Amniotic stem cell (primary cell): ENCODE measurements around the gene ACVR1.

Source experiments
- DNase-seq: peaks from one replicate; lab custom pipeline; 2025; lab: John Stamatoyannopoulos, UW

Gene ACVR1

GRCh38 chr2:157792335-157793052 is 83.6 kb downstream of the ACVR1 start:
- DNase-seq = peak; percentile 55

DNA sequence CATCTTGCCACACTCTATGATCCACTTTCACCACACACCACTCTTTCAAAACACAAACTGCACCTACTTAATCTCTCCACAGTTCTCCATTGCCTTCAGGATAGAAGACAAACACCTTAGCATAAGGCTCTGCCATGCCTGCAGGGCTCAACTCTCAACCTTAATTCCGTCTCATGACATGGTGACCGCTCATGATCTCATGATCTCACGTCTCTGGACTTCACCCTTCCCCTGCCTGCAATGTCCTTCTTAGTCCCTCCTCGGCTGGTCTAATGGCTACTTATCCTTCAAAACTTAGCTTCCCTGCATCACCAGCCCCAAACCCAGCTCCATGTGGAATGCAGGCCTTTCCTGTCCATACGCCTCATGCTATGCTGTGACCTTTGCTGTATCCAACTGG is 85.3 kb downstream of the ACVR1 start:
- DNase-seq = no peak

DNA sequence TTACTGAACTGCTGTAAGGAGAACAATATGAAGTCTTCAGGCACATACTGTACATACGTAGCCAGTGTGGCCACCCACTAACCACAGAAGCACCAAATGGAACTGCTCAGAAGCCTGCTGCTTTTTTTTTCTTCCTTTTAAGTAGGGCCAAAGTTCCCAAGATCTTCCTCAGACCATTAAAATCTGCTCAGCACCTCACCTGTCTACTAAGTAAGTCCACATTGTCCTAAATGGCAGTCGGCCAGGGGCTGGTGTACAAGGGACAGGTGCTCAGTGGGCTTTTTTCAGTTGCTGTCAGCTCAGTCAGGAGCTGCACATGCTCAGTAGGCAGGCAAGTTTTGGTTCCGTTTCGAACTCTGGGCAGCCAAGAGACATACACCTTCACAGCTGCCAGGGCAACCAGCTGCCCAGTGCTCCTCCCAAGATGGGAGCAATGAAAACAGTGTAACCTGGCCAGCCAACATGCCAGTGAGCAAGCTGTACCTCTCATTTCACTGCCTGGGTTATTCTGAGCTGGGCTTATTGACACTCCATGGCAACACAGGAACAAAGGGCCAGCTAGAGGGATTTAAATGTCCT is 86.1 kb downstream of the ACVR1 start:
- DNase-seq = no peak

DNA sequence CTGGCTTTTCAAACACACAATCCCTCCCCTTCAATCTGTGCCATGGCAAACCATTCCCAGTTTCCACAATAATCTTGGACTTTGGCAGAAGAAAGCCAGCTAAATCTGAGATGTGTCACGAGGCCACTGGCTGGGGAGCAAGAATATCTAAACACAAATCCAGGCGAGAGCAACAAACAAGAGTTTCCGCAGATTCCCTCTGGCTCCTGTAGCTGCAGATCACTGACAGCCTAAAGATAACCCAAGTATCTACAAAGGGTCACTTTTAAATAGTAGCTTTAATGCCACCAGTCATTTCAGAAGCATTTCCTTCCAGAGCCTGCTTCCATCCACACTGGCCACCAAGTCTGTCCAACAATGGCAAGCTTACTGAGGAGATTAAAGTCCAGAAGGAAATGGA is 86.9 kb downstream of the ACVR1 start:
- DNase-seq = no peak

DNA sequence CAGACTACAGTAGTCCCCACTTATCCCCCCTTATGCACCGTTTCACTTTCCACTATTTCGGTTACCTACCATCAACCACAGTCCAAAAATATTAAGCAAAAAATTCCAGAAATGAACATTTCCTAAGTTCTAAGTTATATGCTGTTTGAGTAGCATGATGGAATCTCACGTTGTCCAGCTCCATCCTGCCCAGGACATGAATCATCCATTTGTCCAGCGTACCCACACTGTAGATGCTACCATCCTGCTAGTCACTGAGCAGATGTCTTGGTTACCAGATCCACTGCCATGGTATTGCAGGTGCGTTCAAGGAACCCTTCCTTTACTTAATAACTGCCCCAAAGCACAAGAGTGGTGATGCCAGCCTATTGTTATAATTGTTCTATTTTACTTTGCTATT is 87.9 kb downstream of the ACVR1 start:
- DNase-seq = no peak

- no peak for DNase-seq
Observed at GRCh38 chr2:157787364-157787938, 88.7 kb downstream of the ACVR1 start.

DNA sequence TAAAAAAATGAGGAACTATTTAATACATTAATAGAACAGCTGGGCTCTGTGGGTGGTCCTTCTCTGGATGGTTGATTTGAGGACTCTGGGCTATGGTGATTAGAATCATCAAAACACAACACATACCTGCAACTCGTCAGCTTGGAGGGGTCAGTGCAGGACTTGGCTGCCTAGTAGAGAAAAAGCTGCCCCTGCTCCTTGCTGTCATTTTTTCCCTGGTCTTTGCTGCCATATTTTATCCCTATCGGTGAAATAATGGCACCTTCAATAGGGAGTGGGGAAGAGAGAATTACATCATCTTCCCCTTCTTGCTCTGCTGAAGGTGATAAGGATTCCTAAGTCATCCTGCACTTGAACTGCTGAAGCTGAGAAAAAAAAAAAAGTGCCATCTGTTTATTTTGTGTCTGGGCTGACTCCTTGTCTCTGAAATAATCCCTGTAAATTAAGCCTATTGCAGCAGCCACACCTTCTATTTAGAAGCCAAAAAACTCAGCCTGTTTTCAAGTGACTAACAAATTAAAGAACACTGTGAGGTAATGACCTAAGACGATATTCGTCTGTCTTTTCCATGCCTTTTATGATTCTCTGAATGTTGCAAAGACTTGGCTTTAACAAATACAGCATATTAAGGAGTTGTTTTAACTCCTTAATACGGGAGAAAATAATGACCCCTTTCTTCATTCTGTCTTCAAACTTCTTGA is 89.3 kb downstream of the ACVR1 start:
- DNase-seq = no peak

DNA sequence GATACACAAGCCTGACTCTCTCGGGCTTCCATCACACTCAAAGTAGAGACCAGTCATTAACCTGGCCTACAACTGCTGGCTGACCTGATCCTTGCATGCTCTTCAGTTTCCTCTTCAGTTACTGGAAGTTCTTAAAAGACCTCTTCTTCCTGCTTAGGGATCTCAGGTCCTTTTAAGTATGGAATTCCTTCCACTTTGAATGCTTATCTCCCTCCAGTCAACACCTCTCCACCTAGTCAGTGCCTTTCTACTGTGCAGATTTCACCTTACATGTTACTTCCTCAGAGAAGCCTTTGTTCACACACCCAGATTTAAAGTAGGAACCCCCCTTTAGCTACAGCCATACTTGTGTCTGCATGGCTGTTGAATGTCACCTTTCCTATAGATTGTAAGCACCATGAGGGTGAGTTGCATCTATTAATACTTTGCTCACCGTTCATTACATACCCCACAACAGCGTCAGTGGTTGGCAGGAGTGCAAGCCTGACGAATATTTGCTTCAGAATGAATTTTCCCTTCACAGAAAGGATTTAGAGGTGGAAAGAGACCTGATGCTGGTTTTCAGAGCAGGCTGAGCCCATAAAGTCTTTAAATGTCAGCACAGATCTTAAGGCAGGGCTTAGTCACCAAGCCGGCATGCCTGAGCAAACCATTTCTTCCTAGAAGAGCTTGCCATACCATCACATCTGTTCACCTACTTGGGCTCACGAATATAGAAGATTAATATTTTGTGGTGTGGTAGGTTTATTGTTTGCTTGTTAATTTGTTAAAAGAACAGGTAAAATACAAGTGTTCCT is 90.1 kb downstream of the ACVR1 start:
- no peak for DNase-seq

GRCh38 chr2:157785200-157785599 is 90.9 kb downstream of the ACVR1 start:
- DNase-seq = no peak

DNA sequence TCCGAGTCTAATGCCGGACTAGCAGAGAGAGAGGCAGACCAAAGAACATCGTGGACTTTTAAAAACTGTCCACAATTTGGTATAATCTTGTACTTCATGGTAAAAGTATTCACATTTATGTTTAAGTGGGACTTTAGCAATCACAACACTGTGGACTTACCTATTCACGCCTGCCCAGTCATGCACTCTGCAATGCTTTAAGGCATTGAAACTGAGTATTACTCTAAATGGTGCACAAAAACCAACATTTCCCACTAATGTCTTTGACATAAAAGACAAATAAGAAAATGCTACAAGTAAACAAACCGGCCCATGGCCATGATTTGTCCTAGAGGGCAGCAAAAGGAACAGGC is 91.3 kb downstream of the ACVR1 start:
- no peak for DNase-seq

- DNase-seq = no peak
Observed at GRCh38 chr2:157784169-157784822, 91.8 kb downstream of the ACVR1 start.

GRCh38 chr2:157783245-157783644 is 92.9 kb downstream of the ACVR1 start:
- no peak for DNase-seq

DNA sequence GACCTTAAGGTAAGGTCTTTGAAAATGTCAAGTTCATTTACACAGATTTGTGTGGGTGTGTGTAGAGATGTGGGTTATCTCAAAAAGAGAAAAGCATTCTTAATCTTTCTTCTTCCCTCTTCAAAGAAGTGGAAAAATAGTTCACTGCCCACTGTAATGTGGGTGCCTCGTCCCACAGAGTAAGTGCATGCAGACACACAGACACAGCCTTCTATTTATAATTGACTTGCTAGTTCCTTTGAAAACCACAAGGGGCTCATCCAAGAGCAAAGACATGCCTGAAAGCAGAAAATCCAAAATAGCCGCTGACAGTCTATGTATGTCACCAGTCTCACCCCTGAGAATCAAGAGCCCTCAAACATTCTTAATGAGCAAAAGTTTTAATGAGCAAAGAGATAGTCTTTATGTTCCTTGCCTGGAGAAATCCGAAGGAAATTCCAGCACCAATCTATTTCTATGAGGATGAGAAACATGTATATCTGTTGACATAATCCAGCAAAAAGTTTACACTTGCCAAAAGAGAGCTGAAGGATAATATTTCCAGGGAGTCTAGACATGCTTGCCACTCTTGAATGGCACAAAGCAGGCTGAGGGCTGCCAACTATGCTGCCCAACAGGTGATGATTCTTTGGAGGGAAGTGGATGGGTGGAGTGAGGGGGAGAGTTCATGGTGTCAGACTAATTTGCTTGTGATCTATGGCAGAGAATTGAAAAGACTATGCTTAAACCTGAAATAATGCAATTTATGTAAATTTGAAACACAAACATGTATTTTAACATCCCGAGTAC is 93.9 kb downstream of the ACVR1 start:
- no peak for DNase-seq

DNA sequence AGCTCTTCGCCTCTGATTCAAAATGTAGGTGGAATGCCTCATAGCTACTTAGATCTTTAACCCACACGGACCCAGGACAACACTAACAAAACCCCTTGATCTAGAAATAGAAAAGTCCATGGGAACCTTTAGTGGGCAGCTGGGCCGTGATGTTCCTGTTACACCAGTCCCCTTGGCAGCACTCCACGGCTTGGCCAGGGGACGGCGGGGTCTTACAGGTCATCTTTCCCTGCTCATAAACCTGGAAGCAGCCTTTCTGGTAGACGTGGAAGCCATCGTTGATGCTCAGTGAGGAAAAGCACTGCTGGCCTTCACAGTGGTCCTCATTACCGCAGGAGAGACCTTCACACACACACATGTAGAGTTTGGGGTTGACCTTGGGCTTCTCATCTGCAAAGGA is 95.9 kb downstream of the ACVR1 start:
- DNase-seq = no peak

GRCh38 chr2:157779794-157780193 is 96.3 kb downstream of the ACVR1 start:
- no peak for DNase-seq

- DNase-seq = no peak
Observed at GRCh38 chr2:157777427-157777826, 98.7 kb downstream of the ACVR1 start.

DNA sequence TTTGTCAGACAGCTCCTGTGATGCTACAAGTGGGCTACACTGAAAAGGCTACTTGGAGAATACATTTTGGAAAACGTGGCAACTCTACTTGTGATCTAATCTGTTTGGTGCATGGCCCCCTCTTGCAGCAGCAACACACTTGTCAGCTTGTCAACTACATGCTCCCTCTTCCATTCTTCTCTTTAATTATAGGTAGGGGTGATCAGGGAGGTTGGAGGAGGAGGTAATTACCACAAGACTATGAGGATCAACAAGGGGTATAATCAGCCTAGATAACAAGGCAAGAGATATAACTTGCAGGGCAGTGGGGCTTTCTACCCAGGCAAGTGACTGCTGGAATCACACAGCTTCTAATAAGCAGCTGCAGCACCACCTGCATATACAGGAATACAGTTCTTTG is 104.9 kb downstream of the ACVR1 start:
- no peak for DNase-seq

- DNase-seq = no peak
Observed at GRCh38 chr2:157769856-157770255, 106.3 kb downstream of the ACVR1 start.

DNA sequence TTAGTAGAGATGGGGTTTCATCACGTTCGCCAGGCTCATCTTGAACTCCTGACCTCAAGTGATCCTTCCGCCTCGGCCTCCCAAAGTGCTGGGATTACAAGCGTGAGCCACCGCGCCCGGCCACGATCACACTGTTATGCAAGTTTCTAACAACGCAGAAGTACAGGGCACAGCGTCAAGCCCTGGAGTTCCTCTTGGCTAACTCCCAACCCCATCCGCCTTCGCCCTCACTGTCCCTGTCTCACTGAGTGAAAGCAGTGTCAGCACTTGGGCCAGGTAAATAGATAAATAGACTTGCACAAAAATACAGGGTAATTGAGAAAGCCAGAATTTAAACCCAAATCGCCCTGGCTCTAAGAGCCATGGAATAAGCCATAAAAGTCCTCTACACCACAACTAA is 111.7 kb downstream of the ACVR1 start:
- no peak for DNase-seq

GRCh38 chr2:157761520-157761919 is 114.6 kb downstream of the ACVR1 start:
- DNase-seq = no peak

- no peak for DNase-seq
Observed at GRCh38 chr2:157760949-157761348, 115.2 kb downstream of the ACVR1 start.
